Endometrial microvascular endothelial cells (primary cell): ENCODE data around the gene HSH2D. TPM values are rescaled to one million over a fixed set of nuclear protein-coding genes. Genes with fewer than 3 reads are reported as not detected.
"Not testable (repeated sequence)": the region's sequence is repeated elsewhere in the genome, so short reads cannot be mapped to it uniquely, and the experiment has no call there.

Experiments
- in situ Hi-C: cut with HindIII; loops from 2 replicates; pipeline ENCODE4 v1.10.0; 2017; ENCODE audit warnings: low sequenced_read_pairs, low pct_unique_long_range_greater_than_20kb; ENCODE audit errors: inconsistent ontology term
- total RNA-seq: library from RNA; depleted of rRNA; stranded (reverse); fragments of >200 nt; gene quantifications from one replicate; pipeline ENCODE4 v1.2.3, GENCODE V29; 2015; ENCODE audit errors: inconsistent ontology term

HSH2D gene
- not detected for total RNA-seq

GRCh38 chr19:16143399-16144215 is at the start of gene HSH2D:
Gene HSH2D (plus strand): TSS chr19:16143685. CDS start chr19:16148751, 5,066 bp downstream.
- in situ Hi-C loops = no loop called here

- in situ Hi-C loops = no loop called here
Measured at GRCh38 chr19:16094360-16095070, 49.0 kb upstream of the HSH2D start.

GRCh38 chr19:16095071-16095571 is 48.4 kb upstream of the HSH2D start:
- in situ Hi-C loops = no loop called here

- in situ Hi-C loops = no loop called here
Measured at GRCh38 chr19:16096280-16096855, 47.1 kb upstream of the HSH2D start.

- in situ Hi-C loops = no loop called here
Measured at GRCh38 chr19:16098416-16098768, 45.1 kb upstream of the HSH2D start.

GRCh38 chr19:16098821-16099220 is 44.7 kb upstream of the HSH2D start:
- in situ Hi-C loops = no loop called here

- in situ Hi-C loops = not testable (repeated sequence)
Measured at GRCh38 chr19:16099314-16099965, 44.0 kb upstream of the HSH2D start.

GRCh38 chr19:16100524-16100923 is 43.0 kb upstream of the HSH2D start:
- in situ Hi-C loops = no loop called here

- in situ Hi-C loops = no loop called here
Measured at GRCh38 chr19:16104722-16105121, 38.8 kb upstream of the HSH2D start.

- in situ Hi-C loops = no loop called here
Measured at GRCh38 chr19:16106121-16106520, 37.4 kb upstream of the HSH2D start.

- in situ Hi-C loops = no loop called here
Measured at GRCh38 chr19:16111160-16111908, 32.2 kb upstream of the HSH2D start, which contains the start of gene RAB8A. Gene RAB8A (plus strand): TSS chr19:16111889. CDS start chr19:16111902, 13 bp downstream.

GRCh38 chr19:16111909-16112752 is 31.4 kb upstream of the HSH2D start:
- in situ Hi-C loops = no loop called here

GRCh38 chr19:16112778-16113177 is 30.7 kb upstream of the HSH2D start:
- in situ Hi-C loops = no loop called here

GRCh38 chr19:16113727-16114126 is 29.8 kb upstream of the HSH2D start:
- in situ Hi-C loops = no loop called here

- in situ Hi-C loops = no loop called here
Measured at GRCh38 chr19:16115301-16116039, 28.0 kb upstream of the HSH2D start.

GRCh38 chr19:16116067-16116466 is 27.4 kb upstream of the HSH2D start:
- in situ Hi-C loops = no loop called here

- in situ Hi-C loops = no loop called here
Measured at GRCh38 chr19:16117594-16118033, 25.9 kb upstream of the HSH2D start.
